ENCODE data around the gene COLQ.

Gene COLQ

DNA sequence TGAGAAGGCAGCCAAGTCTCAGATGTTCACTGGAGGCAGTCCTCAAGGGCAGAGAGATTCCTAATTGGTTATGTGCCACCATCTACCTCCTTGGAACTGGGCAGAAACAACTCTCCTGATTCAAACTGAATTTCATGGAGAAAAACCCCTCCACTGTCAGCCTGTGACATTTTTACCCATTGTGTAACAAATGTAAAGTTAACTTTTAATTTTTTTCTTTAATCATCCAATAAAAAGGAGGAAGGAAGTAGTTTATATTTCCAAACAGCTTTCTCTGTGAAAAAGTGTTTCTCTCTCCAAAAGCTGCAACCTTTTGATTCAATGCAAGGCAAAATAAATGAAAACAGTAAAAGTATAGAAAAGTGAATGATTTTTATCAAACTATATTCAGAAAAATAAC, 510 bp upstream of the COLQ start:
- no peak overlapping the region for H3K27ac ChIP-seq (ENCODE audit: low read depth in 2 of 2, low read length in 2 of 2)
- H3K36me3 ChIP-seq (ENCODE audit: control insufficient read depth in 2 of 2, insufficient read depth in 2 of 2, low read length in 2 of 2): no peaks in the 10 kb centered on the region
- no peaks in the 10 kb centered on the region for H3K9me3 ChIP-seq (ENCODE audit: control insufficient read depth in 2 of 2, low read length in 2 of 2)
- no peaks in the 10 kb centered on the region for H3K27me3 ChIP-seq (ENCODE audit: control insufficient read depth in 2 of 2, insufficient read depth in 2 of 2, low read length in 2 of 2)
- no peak overlapping the region for H3K9ac ChIP-seq (ENCODE audit: low read depth in 1 of 2, low read length in 2 of 2)
- no peak overlapping the region for H3K4me3 ChIP-seq (ENCODE audit: low read length in 2 of 2)
- H3K4me1 ChIP-seq (ENCODE audit: control insufficient read depth in 2 of 2, insufficient read depth in 2 of 2, low read length in 2 of 2): no peaks in the 10 kb centered on the region

DNA sequence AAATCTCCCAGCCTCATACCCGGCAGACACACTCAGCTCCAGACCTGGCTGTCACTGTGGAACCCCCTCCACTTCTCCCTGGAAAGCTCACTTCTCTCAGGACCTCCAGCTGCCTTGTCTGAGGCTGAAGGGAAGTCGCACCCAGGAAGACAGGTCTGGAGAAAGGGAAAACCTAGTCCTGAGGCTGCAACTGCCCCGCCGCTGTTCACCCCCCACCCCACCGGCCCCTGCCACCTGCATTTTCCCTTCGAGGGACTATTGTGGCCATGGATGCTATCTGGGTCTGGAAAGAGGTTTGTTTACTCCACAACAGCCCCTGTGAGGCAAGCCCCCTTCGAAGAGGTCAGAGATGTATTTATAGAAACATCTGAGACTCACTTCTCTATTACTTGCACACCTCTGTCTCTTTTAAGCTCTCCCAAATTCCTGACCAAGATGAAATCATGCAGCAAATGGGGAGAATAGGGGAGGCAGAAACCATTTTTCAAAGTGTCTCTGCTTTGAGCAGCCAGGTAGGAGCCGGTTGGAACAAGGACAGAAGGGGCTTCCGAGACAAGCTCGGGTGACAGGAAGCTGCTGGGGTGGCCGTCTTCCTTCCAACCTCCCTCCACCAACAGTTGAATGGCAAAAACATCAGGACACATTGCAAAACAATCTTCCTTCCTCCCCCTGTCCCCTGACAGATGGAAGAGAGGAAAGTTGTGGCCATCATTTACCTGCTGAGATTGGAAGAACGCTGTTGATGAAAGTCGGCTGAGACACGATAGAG, 518 bp downstream of the COLQ start:
- H3K27me3 ChIP-seq (ENCODE audit: control insufficient read depth in 2 of 2, insufficient read depth in 2 of 2, low read length in 2 of 2): no peaks in the 10 kb centered on the region
- no peak overlapping the region for H3K9ac ChIP-seq (ENCODE audit: low read depth in 1 of 2, low read length in 2 of 2)
- H3K36me3 ChIP-seq (ENCODE audit: control insufficient read depth in 2 of 2, insufficient read depth in 2 of 2, low read length in 2 of 2): no peaks in the 10 kb centered on the region
- no peak overlapping the region for H3K27ac ChIP-seq (ENCODE audit: low read depth in 2 of 2, low read length in 2 of 2)
- H3K4me1 ChIP-seq (ENCODE audit: control insufficient read depth in 2 of 2, insufficient read depth in 2 of 2, low read length in 2 of 2): no peaks in the 10 kb centered on the region
- H3K9me3 ChIP-seq (ENCODE audit: control insufficient read depth in 2 of 2, low read length in 2 of 2): no peaks in the 10 kb centered on the region
- peak overlapping the region in 1 of 2 donors; percentile 33 for H3K4me3 ChIP-seq (ENCODE audit: low read length in 2 of 2)

DNA sequence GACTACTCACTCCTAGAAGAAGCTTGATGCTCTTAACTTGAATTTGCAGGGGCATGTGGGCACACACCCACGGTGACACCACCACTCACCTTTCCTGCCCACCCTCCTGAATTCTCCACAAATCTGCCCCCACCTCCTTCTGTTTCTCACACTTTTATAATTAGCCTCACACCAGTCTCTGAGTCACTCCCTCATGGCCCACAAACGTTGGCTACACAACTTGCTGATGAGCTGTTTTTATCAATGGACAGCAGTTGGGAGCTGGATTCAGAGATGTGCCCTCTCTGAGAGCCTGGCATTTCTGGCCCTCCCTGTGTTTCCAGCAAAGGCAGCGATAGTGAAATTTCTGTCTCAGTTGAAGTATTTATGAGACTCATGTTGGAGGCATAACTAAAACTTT, 1.3 kb downstream of the COLQ start:
- no peak overlapping the region for H3K4me3 ChIP-seq (ENCODE audit: low read length in 2 of 2)
- no peaks in the 10 kb centered on the region for H3K27me3 ChIP-seq (ENCODE audit: control insufficient read depth in 2 of 2, insufficient read depth in 2 of 2, low read length in 2 of 2)
- H3K9ac ChIP-seq (ENCODE audit: low read depth in 1 of 2, low read length in 2 of 2): no peak overlapping the region
- no peaks in the 10 kb centered on the region for H3K4me1 ChIP-seq (ENCODE audit: control insufficient read depth in 2 of 2, insufficient read depth in 2 of 2, low read length in 2 of 2)
- no peaks in the 10 kb centered on the region for H3K36me3 ChIP-seq (ENCODE audit: control insufficient read depth in 2 of 2, insufficient read depth in 2 of 2, low read length in 2 of 2)
- no peak overlapping the region for H3K27ac ChIP-seq (ENCODE audit: low read depth in 2 of 2, low read length in 2 of 2)
- H3K9me3 ChIP-seq (ENCODE audit: control insufficient read depth in 2 of 2, low read length in 2 of 2): no peaks in the 10 kb centered on the region

DNA sequence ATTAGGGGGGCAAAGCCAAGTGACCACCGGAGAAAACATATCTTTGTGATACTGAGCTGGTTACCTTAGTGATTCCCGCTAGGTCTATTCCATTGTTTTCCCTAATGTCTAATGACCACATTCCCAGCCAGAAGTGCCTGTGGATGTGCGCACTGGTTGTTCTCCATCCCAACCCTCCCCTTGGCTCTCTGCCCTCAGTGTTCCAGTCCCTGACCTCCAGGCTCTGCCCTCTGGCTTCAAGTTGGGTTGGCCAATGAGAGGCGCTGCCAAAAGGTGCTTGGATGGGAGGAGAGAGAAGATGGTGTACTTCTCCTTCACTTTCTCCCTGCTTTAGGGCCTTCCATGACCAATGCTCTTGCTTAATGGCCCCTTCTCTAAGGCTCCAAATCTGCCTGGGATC, 2.4 kb downstream of the COLQ start:
- Histone ChIP-seq H3K27me3 (ENCODE audit: control insufficient read depth in 2 of 2, insufficient read depth in 2 of 2, low read length in 2 of 2) (no peaks in the 10 kb centered on the region), H3K9ac (ENCODE audit: low read depth in 1 of 2, low read length in 2 of 2) (no peak overlapping the region), H3K27ac (ENCODE audit: low read depth in 2 of 2, low read length in 2 of 2) (no peak overlapping the region), H3K4me1 (ENCODE audit: control insufficient read depth in 2 of 2, insufficient read depth in 2 of 2, low read length in 2 of 2) (no peaks in the 10 kb centered on the region), H3K36me3 (ENCODE audit: control insufficient read depth in 2 of 2, insufficient read depth in 2 of 2, low read length in 2 of 2) (no peaks in the 10 kb centered on the region), H3K4me3 (ENCODE audit: low read length in 2 of 2) (no peak overlapping the region), H3K9me3 (ENCODE audit: control insufficient read depth in 2 of 2, low read length in 2 of 2) (no peaks in the 10 kb centered on the region)

DNA sequence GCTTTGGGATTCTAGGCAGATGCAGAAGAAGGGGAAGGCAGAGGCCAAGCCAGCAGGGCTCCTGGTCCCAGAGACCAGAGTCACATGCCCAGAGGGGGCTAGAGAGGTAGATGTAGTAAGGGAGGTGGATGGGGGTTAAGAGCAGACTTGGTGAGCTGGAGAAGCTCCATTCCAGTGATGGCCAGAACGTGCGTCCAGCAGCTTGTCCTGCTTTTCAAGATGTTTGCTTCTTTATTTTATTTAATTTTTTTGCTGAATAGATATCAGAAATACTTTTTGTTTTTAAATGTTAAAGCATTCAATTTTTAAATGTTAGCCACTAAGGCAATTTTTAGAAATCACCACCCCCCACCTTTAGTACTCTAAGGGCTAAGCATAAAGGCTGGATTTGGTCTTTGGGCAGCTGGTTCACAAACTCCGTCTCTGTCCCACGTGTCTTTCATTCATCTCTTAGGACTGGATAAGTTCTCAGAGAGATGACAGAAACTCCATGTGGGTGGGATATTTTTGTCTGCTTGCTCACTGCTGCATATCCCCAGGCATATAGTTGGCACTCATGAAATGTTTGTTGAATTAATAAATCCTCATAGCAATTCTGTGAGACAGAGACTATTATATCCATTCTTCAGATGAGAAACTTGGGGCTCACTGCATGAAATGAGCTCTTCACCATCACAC, 6.7 kb downstream of the COLQ start:
- Histone ChIP-seq H3K9me3 (ENCODE audit: control insufficient read depth in 2 of 2, low read length in 2 of 2) (no peaks in the 10 kb centered on the region), H3K4me1 (ENCODE audit: control insufficient read depth in 2 of 2, insufficient read depth in 2 of 2, low read length in 2 of 2) (no peaks in the 10 kb centered on the region), H3K27ac (ENCODE audit: low read depth in 2 of 2, low read length in 2 of 2) (no peak overlapping the region), H3K4me3 (ENCODE audit: low read length in 2 of 2) (no peak overlapping the region), H3K9ac (ENCODE audit: low read depth in 1 of 2, low read length in 2 of 2) (no peak overlapping the region), H3K27me3 (ENCODE audit: control insufficient read depth in 2 of 2, insufficient read depth in 2 of 2, low read length in 2 of 2) (no peaks in the 10 kb centered on the region), H3K36me3 (ENCODE audit: control insufficient read depth in 2 of 2, insufficient read depth in 2 of 2, low read length in 2 of 2) (no peaks in the 10 kb centered on the region)

DNA sequence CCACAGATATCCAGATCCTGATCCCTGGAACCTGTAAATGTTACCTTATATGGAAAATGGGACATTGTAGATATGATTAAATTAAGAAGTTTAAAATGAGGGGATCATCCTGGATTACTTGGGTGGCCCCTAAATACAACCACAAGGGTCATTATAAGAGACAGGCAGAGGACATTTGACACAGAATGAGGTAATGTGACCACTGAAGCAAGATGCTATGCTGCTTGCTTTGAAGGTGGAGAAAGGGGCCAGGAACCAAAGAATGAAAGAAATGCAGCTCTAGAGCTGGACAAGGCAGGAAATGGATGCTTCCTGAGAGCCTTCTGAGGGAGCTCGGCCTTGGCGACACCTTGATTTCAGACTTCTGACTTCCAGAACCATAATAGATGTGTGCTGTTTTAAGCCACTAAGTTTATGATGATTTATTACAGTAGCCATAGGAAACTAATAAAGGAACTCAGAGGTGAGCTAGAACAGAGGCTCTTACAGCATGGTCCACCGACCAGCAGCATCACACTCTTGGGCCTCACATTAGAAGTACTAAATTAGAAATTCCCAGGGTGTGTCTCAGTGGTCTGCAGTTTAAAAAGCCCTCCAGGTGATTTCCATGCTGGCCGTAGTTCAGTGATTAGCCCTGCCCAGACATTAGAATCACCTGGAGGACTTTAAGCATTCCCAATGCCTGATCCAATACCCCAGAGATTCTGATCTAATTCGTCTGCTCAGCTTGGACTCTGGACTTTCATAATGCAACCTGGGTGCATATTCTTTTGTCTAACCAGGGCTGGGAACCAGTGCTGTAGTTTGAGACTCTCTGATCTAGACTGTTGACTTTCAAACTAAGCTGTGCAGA, 7.5 kb downstream of the COLQ start:
- Histone ChIP-seq H3K9me3 (ENCODE audit: control insufficient read depth in 2 of 2, low read length in 2 of 2) (no peaks in the 10 kb centered on the region), H3K4me3 (ENCODE audit: low read length in 2 of 2) (no peak overlapping the region), H3K4me1 (ENCODE audit: control insufficient read depth in 2 of 2, insufficient read depth in 2 of 2, low read length in 2 of 2) (no peaks in the 10 kb centered on the region), H3K36me3 (ENCODE audit: control insufficient read depth in 2 of 2, insufficient read depth in 2 of 2, low read length in 2 of 2) (no peaks in the 10 kb centered on the region), H3K9ac (ENCODE audit: low read depth in 1 of 2, low read length in 2 of 2) (no peak overlapping the region), H3K27me3 (ENCODE audit: control insufficient read depth in 2 of 2, insufficient read depth in 2 of 2, low read length in 2 of 2) (no peaks in the 10 kb centered on the region), H3K27ac (ENCODE audit: low read depth in 2 of 2, low read length in 2 of 2) (no peak overlapping the region)

DNA sequence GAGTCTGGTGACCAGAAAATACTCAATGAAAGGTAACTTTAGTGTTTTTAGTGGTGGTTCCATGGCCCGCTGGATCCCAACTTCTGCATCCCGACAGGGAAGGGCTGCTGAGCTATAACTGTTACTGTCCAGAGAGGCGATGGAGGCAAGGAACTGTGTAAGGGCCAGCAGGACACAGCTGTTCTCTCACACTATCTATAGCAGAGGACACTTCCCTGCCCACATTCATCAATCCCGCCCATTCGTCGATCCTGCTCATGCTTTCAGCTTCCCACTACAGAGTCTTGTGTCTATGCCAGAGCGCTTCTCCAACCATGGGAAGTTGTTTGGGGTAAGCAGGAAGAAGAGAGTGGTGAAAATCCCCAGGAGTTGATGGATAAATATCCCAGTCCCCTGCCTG, 8.4 kb downstream of the COLQ start:
- Histone ChIP-seq H3K27ac (ENCODE audit: low read depth in 2 of 2, low read length in 2 of 2) (no peak overlapping the region), H3K9ac (ENCODE audit: low read depth in 1 of 2, low read length in 2 of 2) (no peak overlapping the region), H3K36me3 (ENCODE audit: control insufficient read depth in 2 of 2, insufficient read depth in 2 of 2, low read length in 2 of 2) (no peaks in the 10 kb centered on the region), H3K4me1 (ENCODE audit: control insufficient read depth in 2 of 2, insufficient read depth in 2 of 2, low read length in 2 of 2) (no peaks in the 10 kb centered on the region), H3K4me3 (ENCODE audit: low read length in 2 of 2) (no peak overlapping the region), H3K27me3 (ENCODE audit: control insufficient read depth in 2 of 2, insufficient read depth in 2 of 2, low read length in 2 of 2) (no peaks in the 10 kb centered on the region), H3K9me3 (ENCODE audit: control insufficient read depth in 2 of 2, low read length in 2 of 2) (no peaks in the 10 kb centered on the region)

DNA sequence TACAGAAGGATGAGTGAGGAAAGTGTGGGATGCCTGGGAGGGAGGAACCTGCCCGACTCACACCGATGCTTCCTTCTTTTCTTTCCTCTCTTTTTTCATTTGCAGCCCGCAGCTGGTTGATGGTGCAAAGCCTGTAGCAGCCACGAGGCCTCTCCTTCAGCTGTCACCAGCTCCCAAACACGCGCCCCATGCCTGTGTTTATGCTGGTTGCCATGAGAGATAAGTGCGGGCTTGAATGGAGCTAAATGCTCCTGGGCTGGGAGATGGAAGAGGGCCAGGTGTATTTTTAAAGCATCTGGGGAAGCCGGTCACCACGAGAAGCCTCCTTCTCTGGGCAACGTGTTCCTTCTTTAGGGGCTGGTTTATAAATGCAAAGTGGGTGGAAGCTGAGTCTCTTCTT, 9.3 kb downstream of the COLQ start:
- Histone ChIP-seq H3K9ac (ENCODE audit: low read depth in 1 of 2, low read length in 2 of 2) (no peak overlapping the region), H3K4me3 (ENCODE audit: low read length in 2 of 2) (no peak overlapping the region), H3K36me3 (ENCODE audit: control insufficient read depth in 2 of 2, insufficient read depth in 2 of 2, low read length in 2 of 2) (no peaks in the 10 kb centered on the region), H3K27me3 (ENCODE audit: control insufficient read depth in 2 of 2, insufficient read depth in 2 of 2, low read length in 2 of 2) (no peaks in the 10 kb centered on the region), H3K9me3 (ENCODE audit: control insufficient read depth in 2 of 2, low read length in 2 of 2) (no peaks in the 10 kb centered on the region), H3K4me1 (ENCODE audit: control insufficient read depth in 2 of 2, insufficient read depth in 2 of 2, low read length in 2 of 2) (no peaks in the 10 kb centered on the region), H3K27ac (ENCODE audit: low read depth in 2 of 2, low read length in 2 of 2) (no peak overlapping the region)

DNA sequence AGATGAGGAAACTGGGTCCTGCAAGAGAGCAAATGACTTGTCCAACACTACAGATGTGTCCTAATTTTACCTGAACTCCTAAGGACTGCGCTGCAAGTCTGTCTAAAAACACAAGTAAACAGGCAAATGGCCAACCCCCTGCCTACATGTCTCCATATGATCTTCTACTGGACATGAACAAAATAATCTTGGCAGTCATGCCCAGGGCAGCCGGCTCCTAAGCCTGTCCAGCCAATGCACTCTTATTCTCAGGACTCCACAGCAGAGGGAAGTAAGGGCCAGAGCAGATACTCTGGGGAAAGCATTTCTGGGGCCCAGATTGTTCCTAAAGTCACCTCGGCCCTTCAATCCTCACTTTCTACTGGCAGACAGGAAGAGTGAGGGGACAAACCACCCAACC, 10.3 kb downstream of the COLQ start:
- Histone ChIP-seq H3K36me3 (ENCODE audit: control insufficient read depth in 2 of 2, insufficient read depth in 2 of 2, low read length in 2 of 2) (no peaks in the 10 kb centered on the region), H3K9me3 (ENCODE audit: control insufficient read depth in 2 of 2, low read length in 2 of 2) (no peaks in the 10 kb centered on the region), H3K4me3 (ENCODE audit: low read length in 2 of 2) (no peak overlapping the region), H3K9ac (ENCODE audit: low read depth in 1 of 2, low read length in 2 of 2) (no peak overlapping the region), H3K27me3 (ENCODE audit: control insufficient read depth in 2 of 2, insufficient read depth in 2 of 2, low read length in 2 of 2) (no peaks in the 10 kb centered on the region), H3K4me1 (ENCODE audit: control insufficient read depth in 2 of 2, insufficient read depth in 2 of 2, low read length in 2 of 2) (no peaks in the 10 kb centered on the region), H3K27ac (ENCODE audit: low read depth in 2 of 2, low read length in 2 of 2) (no peak overlapping the region)

DNA sequence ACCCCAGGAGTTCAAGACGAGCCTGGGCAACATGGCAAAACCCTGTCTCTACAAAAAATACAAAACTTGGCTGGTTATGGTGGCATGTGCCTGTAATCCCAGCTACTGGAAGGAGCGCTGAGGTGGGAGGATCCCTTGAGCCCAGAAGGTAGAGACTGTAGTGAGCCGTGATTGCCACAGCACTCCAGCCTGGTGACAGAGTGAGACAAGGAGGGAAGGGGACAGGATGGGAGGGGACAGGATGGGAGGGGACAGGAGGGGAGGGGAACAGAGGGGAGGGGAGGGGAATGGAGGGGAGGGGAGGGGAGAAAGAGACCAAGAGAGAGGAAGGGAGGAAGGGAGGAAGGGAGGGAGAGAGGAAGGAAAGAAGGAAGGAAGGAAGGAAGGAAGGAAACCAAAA, 11.0 kb downstream of the COLQ start:
- H3K36me3 ChIP-seq (ENCODE audit: control insufficient read depth in 2 of 2, insufficient read depth in 2 of 2, low read length in 2 of 2): no peaks in the 10 kb centered on the region

More for the DNA sequence above, 11.0 kb downstream of the COLQ start:
- no peak overlapping the region for H3K27ac ChIP-seq (ENCODE audit: low read depth in 2 of 2, low read length in 2 of 2)
- H3K9ac ChIP-seq (ENCODE audit: low read depth in 1 of 2, low read length in 2 of 2): no peak overlapping the region
- H3K4me3 ChIP-seq (ENCODE audit: low read length in 2 of 2): no peak overlapping the region
- no peaks in the 10 kb centered on the region for H3K27me3 ChIP-seq (ENCODE audit: control insufficient read depth in 2 of 2, insufficient read depth in 2 of 2, low read length in 2 of 2)
- no peaks in the 10 kb centered on the region for H3K9me3 ChIP-seq (ENCODE audit: control insufficient read depth in 2 of 2, low read length in 2 of 2)
- no peaks in the 10 kb centered on the region for H3K4me1 ChIP-seq (ENCODE audit: control insufficient read depth in 2 of 2, insufficient read depth in 2 of 2, low read length in 2 of 2)

Measured in mucosa of rectum (tissue), 2 donors.